BLaER1 treated with 17β-estradiol and CSF1 and Interleukin-3, amounts not matched to agents 10 nM and 100 nM (cell line): ENCODE measurements around the gene ANKRD11.
"Not testable (repeated sequence)": the region's sequence is repeated elsewhere in the genome, so short reads cannot be mapped to it uniquely, and the experiment has no call there.

ENCODE experiments used
- H3K27ac ChIP-seq, 11 experiments: shearing (Covaris generic); formaldehyde crosslinking; 2 replicates each; pipeline ENCODE4 v1.8.1; 2022
- H3K27me3 ChIP-seq, 11 experiments: shearing (Covaris generic); formaldehyde crosslinking; 2 replicates each; pipeline ENCODE4 v1.8.1; 2022
- H3K36me3 ChIP-seq, 11 experiments: shearing (Covaris generic); formaldehyde crosslinking; 2 replicates each; pipeline ENCODE4 v1.8.1; 2022
- H3K4me1 ChIP-seq, 10 experiments: shearing (Covaris generic); formaldehyde crosslinking; 2 replicates each; pipeline ENCODE4 v1.8.1; 2022
- H3K4me2 ChIP-seq, 11 experiments: shearing (Covaris generic); formaldehyde crosslinking; 2 replicates each; pipeline ENCODE4 v1.8.1; 2022
- H3K4me3 ChIP-seq, 10 experiments: shearing (Covaris generic); formaldehyde crosslinking; 2 replicates each; pipeline ENCODE4 v1.8.1; 2022
- H3K9ac ChIP-seq, 11 experiments: shearing (Covaris generic); formaldehyde crosslinking; 2 replicates each; pipeline ENCODE4 v1.8.1; 2022
- H3K9me3 ChIP-seq, 11 experiments: shearing (Covaris generic); formaldehyde crosslinking; replicated peaks in 1 of 11; 2 replicates each; pipeline ENCODE4 v1.8.1; 2022
- H4K20me1 ChIP-seq, 11 experiments: shearing (Covaris generic); formaldehyde crosslinking; 2 replicates each; pipeline ENCODE4 v1.8.1; 2022
- Cebpa-rat ChIP-seq, 11 experiments: shearing (Covaris generic); IDR thresholded peaks; 2 replicates each; pipeline ENCODE4 v1.8.1; 2022

Gene ANKRD11

DNA sequence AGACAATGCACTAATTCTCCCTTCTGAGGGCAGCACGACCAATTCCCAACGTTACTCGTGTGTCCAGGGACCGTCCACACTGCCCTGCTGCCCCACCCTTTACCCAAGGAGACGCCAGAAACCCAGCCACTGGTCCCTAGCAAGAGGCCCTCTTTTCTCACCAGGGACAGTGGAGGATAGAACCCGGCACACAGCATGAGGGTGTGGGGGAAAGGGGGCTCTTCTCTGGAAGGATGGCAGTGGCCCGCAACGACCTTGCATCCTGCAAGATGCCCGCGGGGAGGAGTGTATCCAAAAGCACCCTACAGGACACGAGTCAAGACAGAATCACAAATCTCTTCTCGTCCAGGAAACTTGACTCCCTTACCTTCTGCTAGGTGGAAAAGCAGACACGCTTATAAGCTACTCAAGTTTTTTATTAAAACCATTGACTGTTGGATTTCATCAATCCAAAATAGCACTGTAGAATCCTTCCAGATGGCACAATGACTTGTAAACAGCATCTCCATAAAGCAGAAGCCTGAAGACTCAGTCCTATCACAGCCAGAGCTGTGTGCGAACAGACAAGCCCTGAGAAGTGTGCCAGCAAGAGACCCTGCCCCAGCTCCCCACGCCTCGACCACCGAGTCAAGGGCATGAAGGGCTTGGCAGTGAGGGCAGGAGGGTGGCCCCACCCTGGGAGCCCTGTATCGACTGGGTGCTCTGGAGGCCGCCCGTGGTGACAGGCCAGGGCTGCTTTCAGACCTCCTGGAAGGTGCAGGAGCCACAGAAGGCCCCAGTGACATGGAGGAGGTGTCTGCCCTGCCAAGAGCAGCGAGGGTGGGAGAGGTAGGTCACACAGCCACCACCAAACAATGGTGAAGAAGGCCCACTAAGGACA lies 103.8 kb downstream of the ANKRD11 start:
- H3K9me3 ChIP-seq = peaks cover 0 to 8% (median 0%) of the 10 kb centered on the region in 11 experiments; a peak in 3 of 22 replicates
- no peak for TF ChIP-seq Cebpa-rat (IDR thresholded peaks at IDR 0.05)
- H4K20me1 ChIP-seq = peaks cover 98 to 100% (median 100%) of the 10 kb centered on the region in 11 experiments
- H3K9ac ChIP-seq = peak overlapping the region in 5 of 11 experiments; percentile 9 to 37 (median 24); a peak in 5 of 22 replicates
- peaks cover 74 to 82% (median 78%) of the 10 kb centered on the region in 10 experiments for H3K4me1 ChIP-seq
- H3K36me3 ChIP-seq = peaks cover 7 to 48% (median 31%) of the 10 kb centered on the region in 11 experiments; a peak in 19 of 22 replicates
- peak overlapping the region in 7 of 11 experiments; percentile 6 to 56 (median 21); a peak in 8 of 22 replicates for H3K27ac ChIP-seq
- no peak overlapping the region for H3K4me3 ChIP-seq
- peak overlapping the region; percentile 46 to 80 (median 69); a peak in 21 of 22 replicates for H3K4me2 ChIP-seq
- no peaks in the 10 kb centered on the region for H3K27me3 ChIP-seq

DNA sequence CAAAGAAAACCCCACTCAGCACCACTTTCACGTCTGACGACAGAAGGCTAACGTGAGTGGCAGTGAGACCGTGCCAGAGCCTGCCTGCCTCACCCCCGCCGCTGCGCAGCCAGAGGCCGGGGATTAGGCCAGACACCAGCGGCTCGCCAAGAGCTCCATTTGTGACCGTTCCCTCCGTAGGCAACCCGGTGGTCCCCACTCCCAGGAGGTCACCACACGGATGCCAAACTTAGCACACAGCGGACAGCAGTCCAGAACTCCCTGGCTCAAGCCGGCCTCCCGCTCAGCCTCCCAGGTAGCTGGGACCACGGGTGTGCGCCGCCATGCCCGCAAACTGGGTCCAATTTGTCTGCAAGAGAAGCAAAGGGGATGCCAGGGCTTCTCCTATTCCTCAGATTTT lies 104.6 kb downstream of the ANKRD11 start:
- Histone ChIP-seq H3K9me3 (peaks cover 0 to 5% (median 0%) of the 10 kb centered on the region in 11 experiments; a peak in 2 of 22 replicates), H3K9ac (no peak overlapping the region), H3K4me1 (peaks cover 78 to 88% (median 86%) of the 10 kb centered on the region in 10 experiments), H3K4me2 (peak overlapping the region in 9 of 11 experiments; percentile 18 to 80 (median 76); a peak in 13 of 22 replicates), H3K27me3 (no peaks in the 10 kb centered on the region), H3K4me3 (no peak overlapping the region), H3K36me3 (peaks cover 6 to 40% (median 23%) of the 10 kb centered on the region in 11 experiments; a peak in 17 of 22 replicates), H3K27ac (no peak overlapping the region), H4K20me1 (peaks cover 98 to 100% (median 100%) of the 10 kb centered on the region in 11 experiments)
- TF ChIP-seq Cebpa-rat (IDR thresholded peaks at IDR 0.05) = no peak

DNA sequence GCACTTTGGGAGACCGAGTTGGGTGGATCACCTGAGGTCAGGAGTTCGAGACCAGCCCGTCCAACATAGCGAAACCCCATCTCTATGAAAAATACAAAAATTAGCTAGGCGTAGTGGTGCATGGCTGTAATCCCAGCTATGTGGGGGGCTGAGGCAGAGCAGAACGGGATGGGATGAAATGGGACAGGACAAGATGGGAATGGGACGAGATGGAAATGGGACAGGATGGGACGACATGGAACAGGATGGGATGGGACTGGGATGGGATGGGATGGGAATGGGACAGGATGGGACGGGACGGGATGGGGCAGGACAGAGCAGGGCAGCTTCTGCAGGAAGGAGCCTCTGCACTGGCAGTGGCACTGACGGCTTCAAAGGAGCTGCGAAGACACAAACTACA lies 106.1 kb downstream of the ANKRD11 start:
- Histone ChIP-seq H3K27ac (no peak overlapping the region), H3K4me3 (no peak overlapping the region), H3K27me3 (no peaks in the 10 kb centered on the region), H3K36me3 (peaks cover 0 to 28% (median 19%) of the 10 kb centered on the region in 11 experiments; a peak in 13 of 22 replicates), H3K4me1 (peaks cover 92 to 100% (median 100%) of the 10 kb centered on the region in 10 experiments), H3K9ac (no peak overlapping the region; a peak in 1 of 22 replicates), H4K20me1 (peaks cover 100% of the 10 kb centered on the region in 11 experiments), H3K9me3 (no peaks in the 10 kb centered on the region), H3K4me2 (peak overlapping the region; percentile 70 to 86 (median 76); a peak in 21 of 22 replicates)
- TF ChIP-seq Cebpa-rat (IDR thresholded peaks at IDR 0.05) = no peak

DNA sequence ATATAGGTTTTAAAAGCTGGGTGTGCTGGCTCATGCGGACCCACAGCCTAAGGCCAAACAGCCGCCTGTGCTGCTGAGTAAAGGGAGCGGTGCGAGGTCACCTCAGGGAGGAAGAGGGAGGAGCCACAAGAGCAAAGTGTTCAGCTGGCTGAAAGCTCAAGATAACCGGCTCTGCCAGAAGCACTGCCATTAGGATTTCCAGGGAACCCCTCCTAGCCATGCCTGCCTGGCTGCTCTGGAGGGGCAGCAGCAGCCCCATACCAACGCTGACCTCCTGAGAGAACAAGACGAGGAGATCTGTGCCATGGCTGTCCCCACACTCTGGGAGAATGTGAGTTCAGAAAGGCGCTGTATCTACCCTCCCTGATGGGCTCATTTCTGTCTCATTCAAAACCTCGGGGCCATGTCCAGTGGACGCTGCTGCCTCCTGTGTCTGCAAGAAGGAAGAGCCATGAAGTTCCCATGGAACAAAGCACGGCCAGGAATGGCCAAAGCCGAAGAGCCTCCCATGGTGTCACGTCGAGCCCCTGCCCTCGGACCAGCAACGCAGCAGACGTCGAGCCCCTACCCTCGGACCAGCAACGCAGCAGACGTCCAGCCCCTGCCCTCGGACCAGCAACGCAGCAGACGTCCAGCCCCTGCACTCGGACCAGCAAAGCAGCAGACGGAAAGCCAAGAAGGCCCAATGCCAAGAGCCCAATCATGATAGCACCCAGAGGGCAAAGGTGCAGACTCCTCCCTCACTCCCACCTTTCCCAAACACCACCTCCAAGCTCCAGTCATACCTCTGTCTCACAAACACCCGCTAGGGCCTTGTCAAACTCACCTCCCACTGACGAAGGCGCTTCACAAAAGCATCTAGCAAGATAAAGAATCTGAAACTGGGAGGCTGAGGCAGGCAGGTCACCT lies 107.0 kb downstream of the ANKRD11 start:
- peak overlapping the region in 2 of 11 experiments; percentile 2 to 26; a peak in 4 of 22 replicates for H3K27ac ChIP-seq
- no peak for TF ChIP-seq Cebpa-rat (IDR thresholded peaks at IDR 0.05)
- H3K9ac ChIP-seq = peak overlapping the region in 6 of 11 experiments; percentile 4 to 66 (median 22); a peak in 8 of 22 replicates
- H3K4me2 ChIP-seq = peak overlapping the region; percentile 70 to 86 (median 76)
- peaks cover 87 to 100% (median 96%) of the 10 kb centered on the region in 10 experiments for H3K4me1 ChIP-seq
- peaks cover 0 to 24% (median 13%) of the 10 kb centered on the region in 11 experiments; a peak in 13 of 22 replicates for H3K36me3 ChIP-seq
- H3K4me3 ChIP-seq = no peak overlapping the region
- peaks cover 100% of the 10 kb centered on the region in 11 experiments for H4K20me1 ChIP-seq
- no peaks in the 10 kb centered on the region for H3K27me3 ChIP-seq
- H3K9me3 ChIP-seq = peaks cover 0 to under 1% (median 0%) of the 10 kb centered on the region in 11 experiments; a peak in 2 of 22 replicates

DNA sequence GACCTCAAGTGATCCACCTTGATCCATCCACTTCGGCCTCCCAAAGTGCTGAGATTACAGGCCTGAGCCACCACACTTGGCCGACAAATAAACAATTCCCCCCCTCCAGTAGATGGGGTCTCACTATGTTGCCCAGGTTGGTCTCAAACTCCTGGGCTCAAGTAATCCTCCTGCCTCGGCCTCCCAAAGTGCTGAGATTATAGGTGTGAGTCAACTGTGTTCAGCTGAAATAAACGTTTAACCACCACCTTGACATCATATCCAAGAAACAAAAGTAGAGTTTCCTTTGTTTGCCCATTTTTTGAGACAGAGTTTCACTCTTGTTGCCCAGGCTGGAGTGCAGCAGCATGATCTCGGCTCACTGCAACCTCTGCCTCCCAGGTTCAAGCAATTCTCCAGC lies 107.8 kb downstream of the ANKRD11 start:
- H3K9me3 ChIP-seq, H3K4me3 ChIP-seq, H3K27me3 ChIP-seq: not testable (repeated sequence)
- H3K27ac ChIP-seq = peak overlapping the region in 2 of 11 experiments; percentile 2 to 26; a peak in 3 of 22 replicates
- peaks cover 79 to 100% (median 88%) of the 10 kb centered on the region in 10 experiments for H3K4me1 ChIP-seq
- H3K9ac ChIP-seq = peak overlapping the region in 3 of 11 experiments; percentile 4 to 39 (median 29); a peak in 1 of 22 replicates
- peaks cover 100% of the 10 kb centered on the region in 11 experiments for H4K20me1 ChIP-seq
- H3K4me2 ChIP-seq = peak overlapping the region; percentile 70 to 86 (median 76)
- peaks cover 0 to 31% (median 20%) of the 10 kb centered on the region in 11 experiments; a peak in 16 of 22 replicates for H3K36me3 ChIP-seq

DNA sequence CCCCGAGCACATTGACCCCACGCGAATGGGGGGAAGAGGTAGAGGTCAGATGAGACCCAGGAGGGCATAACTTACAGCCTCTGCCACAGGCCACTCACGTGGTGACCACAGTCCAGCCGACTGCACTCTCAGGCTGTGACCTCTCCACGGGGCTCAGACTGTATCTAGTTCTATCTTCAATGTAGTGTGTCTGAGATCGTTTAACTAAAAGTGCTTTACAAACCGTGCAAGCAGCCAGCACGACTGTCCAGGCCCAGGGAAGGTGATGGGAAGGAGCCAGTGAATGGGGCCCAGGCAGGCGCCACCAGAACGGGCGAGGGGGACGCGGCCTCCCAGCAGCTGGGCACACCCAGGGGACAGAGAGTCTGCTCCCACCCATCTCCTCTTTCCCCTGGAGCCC lies 108.6 kb downstream of the ANKRD11 start:
- peaks cover 5 to 17% (median 9%) of the 10 kb centered on the region in 11 experiments for H3K9me3 ChIP-seq
- peaks cover 71 to 92% (median 81%) of the 10 kb centered on the region in 10 experiments for H3K4me1 ChIP-seq
- H3K27me3 ChIP-seq = no peaks in the 10 kb centered on the region
- no peak overlapping the region for H3K4me3 ChIP-seq
- peaks cover 100% of the 10 kb centered on the region in 11 experiments for H4K20me1 ChIP-seq
- no peak for TF ChIP-seq Cebpa-rat (IDR thresholded peaks at IDR 0.05)
- H3K36me3 ChIP-seq = peaks cover 4 to 39% (median 26%) of the 10 kb centered on the region in 11 experiments; a peak in 19 of 22 replicates
- H3K4me2 ChIP-seq = peak overlapping the region; percentile 45 to 80 (median 74)
- H3K27ac ChIP-seq = 0 out of 22 replicates have a peak overlapping the region, but pooled peaks of 1 of the 11 experiments have one; percentile 11
- peak overlapping the region in 3 of 11 experiments; percentile 19 to 47 (median 33); a peak in 4 of 22 replicates for H3K9ac ChIP-seq

DNA sequence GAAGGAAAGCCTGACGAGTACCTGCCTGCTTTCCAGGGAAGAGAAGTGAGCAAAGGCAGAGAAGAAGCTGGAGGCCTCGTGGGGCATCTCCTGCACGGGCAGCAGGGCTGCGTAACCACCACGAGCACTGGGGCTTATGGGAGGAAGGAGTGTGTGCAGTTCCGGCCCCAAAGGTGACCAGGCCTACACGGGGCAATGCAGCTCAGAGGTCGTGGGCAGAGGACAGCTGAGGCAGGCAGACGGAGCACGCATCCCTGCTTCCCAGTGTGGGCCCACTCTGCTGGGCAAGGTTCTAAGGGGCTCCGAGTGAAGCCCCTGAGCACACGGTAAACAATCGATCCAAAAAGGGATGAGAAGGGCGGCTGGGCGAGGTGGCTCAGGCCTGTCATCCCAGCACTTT lies 109.7 kb downstream of the ANKRD11 start:
- H3K27me3 ChIP-seq = no peaks in the 10 kb centered on the region

More for the DNA sequence above, 109.7 kb downstream of the ANKRD11 start:
- Histone ChIP-seq H3K27ac (peak overlapping the region in 2 of 11 experiments; percentile 2 to 21; a peak in 1 of 22 replicates), H3K4me2 (peak overlapping the region; percentile 45 to 80 (median 74)), H3K4me1 (peaks cover 66 to 86% (median 74%) of the 10 kb centered on the region in 10 experiments), H3K4me3 (no peak overlapping the region), H3K36me3 (peaks cover 9 to 40% (median 27%) of the 10 kb centered on the region in 11 experiments; a peak in 19 of 22 replicates), H4K20me1 (peaks cover 100% of the 10 kb centered on the region in 11 experiments), H3K9me3 (peaks cover 15 to 26% (median 20%) of the 10 kb centered on the region in 11 experiments), H3K9ac (peak overlapping the region in 4 of 11 experiments; percentile 1 to 35 (median 12); a peak in 4 of 22 replicates)
- no peak for TF ChIP-seq Cebpa-rat (IDR thresholded peaks at IDR 0.05)
